Stimulated activated CD8-positive, alpha-beta memory T cell treated with anti-CD3 and anti-CD28 coated beads, Interleukin-7, amount 100 ng/mL, for 1 hour (primary cell): Measurements from ENCODE around the gene KLHDC3.

ENCODE experiments used
- DNase-seq, 2 donors: peaks; one replicate each; pipeline ENCODE4 v3.0.0-alpha.2; 2020; ENCODE audit warnings: low read depth in 2 of 2

Gene KLHDC3

GRCh38 chr6:43058531-43058930 lies 44.5 kb downstream of the KLHDC3 start:
- no peak for DNase-seq

- peak; percentile 95 for DNase-seq
These were observed 45.4 kb downstream of the KLHDC3 start, which contains the start of the genes KLC4 and MRPL2 for GRCh38 chr6:43059168-43060033. Gene KLC4 (plus strand): TSS chr6:43059631. CDS start chr6:43061336, 1,705 bp downstream. Gene MRPL2 (minus strand): TSS chr6:43059434. CDS start chr6:43059381, 53 bp downstream.

GRCh38 chr6:43060034-43060754 lies 46.1 kb downstream of the KLHDC3 start:
- no peak for DNase-seq

GRCh38 chr6:43060755-43061633 lies 46.9 kb downstream of the KLHDC3 start:
- no peak for DNase-seq

- DNase-seq: no peak
These were observed 47.8 kb downstream of the KLHDC3 start for GRCh38 chr6:43061861-43062260.

- no peak for DNase-seq
These were observed 48.8 kb downstream of the KLHDC3 start for GRCh38 chr6:43062818-43063217.

- DNase-seq: no peak
These were observed 56.1 kb downstream of the KLHDC3 start for GRCh38 chr6:43070028-43070632.
